Mesenchymal stem cell (in vitro differentiated cells and primary cell): ENCODE results near the gene TRAFD1.

ENCODE experiments used
- DNase-seq: peaks from one replicate; pipeline ENCODE4 v3.0.0-alpha.2; 2013
- H2AFZ ChIP-seq: one replicate; pipeline ENCODE4 v1.6.1; 2013; ENCODE audit warnings: low read depth, mild to moderate bottlenecking, control low read depth, inconsistent platforms, low read length, moderate library complexity
- H2AK5ac ChIP-seq: 2 replicates; pipeline ENCODE4 v1.6.1; 2013; ENCODE audit warnings: low read length, moderate library complexity, mild to moderate bottlenecking, inconsistent platforms; ENCODE audit not compliant: severe bottlenecking
- H2BK120ac ChIP-seq: one replicate; pipeline ENCODE4 v1.6.1; 2013; ENCODE audit warnings: low read depth, mild to moderate bottlenecking, inconsistent platforms, low read length, moderate library complexity
- H2BK12ac ChIP-seq, 2 experiments: one replicate each; pipeline ENCODE4 v1.6.1; 2013; ENCODE audit warnings: inconsistent platforms in 2 of 2, low read length in 2 of 2, mild to moderate bottlenecking in 2 of 2, moderate library complexity in 2 of 2, control low read depth in 1 of 2
- H2BK15ac ChIP-seq: one replicate; pipeline ENCODE4 v1.6.1; 2013; ENCODE audit warnings: mild to moderate bottlenecking, low read depth, inconsistent platforms; ENCODE audit not compliant: poor library complexity, severe bottlenecking
- H2BK5ac ChIP-seq: 2 replicates; pipeline ENCODE4 v1.6.1; 2013; ENCODE audit warnings: low read depth, mild to moderate bottlenecking, low read length, control low read depth, inconsistent platforms; ENCODE audit not compliant: poor library complexity, severe bottlenecking
- H3K14ac ChIP-seq, 2 experiments: one replicate each; pipeline ENCODE4 v1.6.1; 2013; ENCODE audit warnings: inconsistent platforms in 2 of 2, low read length in 2 of 2, control low read depth in 1 of 2, mild to moderate bottlenecking in 1 of 2, moderate library complexity in 1 of 2
- H3K18ac ChIP-seq, 2 experiments: one replicate each; pipeline ENCODE4 v1.6.1; 2013; ENCODE audit warnings: inconsistent platforms in 2 of 2, low read length in 2 of 2, control low read depth in 1 of 2, low read depth in 1 of 2, mild to moderate bottlenecking in 1 of 2
- H3K23ac ChIP-seq, 2 experiments: one replicate each; pipeline ENCODE4 v1.6.1; 2013; ENCODE audit warnings: inconsistent platforms in 2 of 2, low read length in 2 of 2, mild to moderate bottlenecking in 2 of 2, moderate library complexity in 2 of 2, control low read depth in 1 of 2
- H3K27ac ChIP-seq: 2 replicates; pipeline ENCODE4 v1.5.1; 2013; ENCODE audit warnings: mild to moderate bottlenecking, moderate library complexity, low read length, control low read depth, inconsistent platforms; ENCODE audit not compliant: poor library complexity, severe bottlenecking
- H3K27me3 ChIP-seq, 2 experiments: 2 replicates each; pipeline versions ENCODE4 v1.6.1 to v1.7.0; 2013; ENCODE audit warnings: low read length in 2 of 2, mild to moderate bottlenecking in 2 of 2, moderate library complexity in 2 of 2, control low read depth in 1 of 2, inconsistent platforms in 1 of 2; ENCODE audit not compliant: control insufficient read depth in 1 of 2, insufficient read depth in 1 of 2
- H3K36me3 ChIP-seq, 2 experiments: 2 replicates each; pipeline versions ENCODE4 v1.6.1 to v1.7.0; 2013; ENCODE audit warnings: low read length in 2 of 2, control low read depth in 1 of 2, inconsistent platforms in 1 of 2, low read depth in 1 of 2, mild to moderate bottlenecking in 1 of 2; ENCODE audit not compliant: insufficient read depth in 2 of 2, control insufficient read depth in 1 of 2
- H3K4ac ChIP-seq, 2 experiments: one replicate each; pipeline ENCODE4 v1.6.1; 2013; ENCODE audit warnings: inconsistent platforms in 2 of 2, low read length in 2 of 2, mild to moderate bottlenecking in 2 of 2, moderate library complexity in 2 of 2, control low read depth in 1 of 2, low read depth in 1 of 2
- H3K4me1 ChIP-seq: 2 replicates; pipeline ENCODE4 v1.6.1; 2013; ENCODE audit warnings: low read depth, low read length, control low read depth; ENCODE audit not compliant: control insufficient read depth, insufficient read depth
- H3K4me2 ChIP-seq: 2 replicates; pipeline ENCODE4 v1.6.1; 2013; ENCODE audit warnings: low read length, mild to moderate bottlenecking, inconsistent platforms; ENCODE audit not compliant: poor library complexity, severe bottlenecking
- H3K4me3 ChIP-seq, 2 experiments: 2 replicates each; pipeline versions ENCODE4 v1.5.1 to v1.7.0; 2013; ENCODE audit warnings: low read length in 2 of 2, mild to moderate bottlenecking in 2 of 2, control low read depth in 1 of 2, low read depth in 1 of 2; ENCODE audit not compliant: insufficient read depth in 1 of 2
- H3K79me1 ChIP-seq: replicated peaks from 2 replicates; pipeline ENCODE4 v1.6.1; 2013; ENCODE audit warnings: mild to moderate bottlenecking, control low read depth, low read length, inconsistent platforms; ENCODE audit not compliant: poor library complexity, severe bottlenecking
- H3K9ac ChIP-seq: 2 replicates; pipeline ENCODE4 v1.7.0; 2013; ENCODE audit warnings: mild to moderate bottlenecking, low read length, moderate library complexity
- H3K9me3 ChIP-seq: 2 replicates; pipeline ENCODE4 v1.7.0; 2013; ENCODE audit warnings: mild to moderate bottlenecking, low read length; ENCODE audit not compliant: control insufficient read depth
- H4K8ac ChIP-seq: one replicate; pipeline ENCODE4 v1.6.1; 2013; ENCODE audit warnings: inconsistent platforms, mild to moderate bottlenecking, low read length, moderate library complexity
- H4K91ac ChIP-seq: one replicate; pipeline ENCODE4 v1.6.1; 2013; ENCODE audit warnings: mild to moderate bottlenecking, low read length, inconsistent platforms
- WGBS: methylation state at CpG from one replicate; pipeline ENCODE4 v1.1.7; 2013; ENCODE audit warnings: mixed read lengths; 5-methylcytosine and 5-hydroxymethylcytosine counted together

Gene TRAFD1

GRCh38 chr12:112159146-112159541 lies 33.8 kb downstream of the TRAFD1 start:
- H3K23ac ChIP-seq, result no peak overlapping the region
- H3K4me3 ChIP-seq, result no peak overlapping the region
- peaks cover 56 to 60% of the 10 kb centered on the region in 2 experiments for H3K36me3 ChIP-seq
- H3K9ac ChIP-seq, result no peak overlapping the region
- H2AK5ac ChIP-seq, result no peak overlapping the region
- H3K4me1 ChIP-seq, result no peaks in the 10 kb centered on the region
- H3K4me2 ChIP-seq, result no peak overlapping the region
- H2AFZ ChIP-seq, result no peak overlapping the region
- H2BK120ac ChIP-seq, result no peak overlapping the region
- no peak overlapping the region for H4K8ac ChIP-seq
- DNase-seq, result no peak
- H3K27ac ChIP-seq, result no peak overlapping the region
- no peaks in the 10 kb centered on the region for H3K27me3 ChIP-seq
- no peak overlapping the region for H2BK15ac ChIP-seq
- no peak overlapping the region for H2BK12ac ChIP-seq
- H3K18ac ChIP-seq, result no peak overlapping the region
- no peak overlapping the region for H3K14ac ChIP-seq
- no peak overlapping the region for H3K4ac ChIP-seq
- no peak overlapping the region for H2BK5ac ChIP-seq
- H4K91ac ChIP-seq, result no peak overlapping the region
- H3K79me1 ChIP-seq, result no peaks in the 10 kb centered on the region
- WGBS, result 90% methylated on average over 6 of the region's 6 CpGs
- peaks cover 5% of the 10 kb centered on the region for H3K9me3 ChIP-seq

- H3K36me3 ChIP-seq, result peaks cover 55 to 57% of the 10 kb centered on the region in 2 experiments
- H2AK5ac ChIP-seq, result no peak overlapping the region
- H3K4me1 ChIP-seq, result no peaks in the 10 kb centered on the region
- no peak overlapping the region for H3K4me3 ChIP-seq
- H3K23ac ChIP-seq, result no peak overlapping the region
- no peaks in the 10 kb centered on the region for H3K27me3 ChIP-seq
- DNase-seq, result no peak
- no peak overlapping the region for H3K9ac ChIP-seq
- H2BK5ac ChIP-seq, result no peak overlapping the region
- no peak overlapping the region for H2BK120ac ChIP-seq
- over 99% methylated on average over 6 of the region's 6 CpGs for WGBS
- no peak overlapping the region for H3K27ac ChIP-seq
- no peak overlapping the region for H3K4me2 ChIP-seq
- H2BK12ac ChIP-seq, result no peak overlapping the region
- no peak overlapping the region for H2BK15ac ChIP-seq
- no peak overlapping the region for H2AFZ ChIP-seq
- H3K18ac ChIP-seq, result no peak overlapping the region
- no peak overlapping the region for H3K14ac ChIP-seq
- no peak overlapping the region for H3K4ac ChIP-seq
- peaks cover 5% of the 10 kb centered on the region for H3K9me3 ChIP-seq
- no peak overlapping the region for H4K91ac ChIP-seq
- no peaks in the 10 kb centered on the region for H3K79me1 ChIP-seq
- no peak overlapping the region for H4K8ac ChIP-seq
Observed at GRCh38 chr12:112160611-112161010, 35.3 kb downstream of the TRAFD1 start.

GRCh38 chr12:112161711-112162110 lies 36.4 kb downstream of the TRAFD1 start:
- H3K4me1 ChIP-seq, result no peaks in the 10 kb centered on the region

GRCh38 chr12:112162241-112162790 lies 37.0 kb downstream of the TRAFD1 start:
- Histone ChIP-seq H2BK5ac (no peak overlapping the region), H3K9ac (no peak overlapping the region), H3K4me1 (no peaks in the 10 kb centered on the region), H2AFZ (no peak overlapping the region), H2BK12ac (no peak overlapping the region), H4K8ac (no peak overlapping the region), H2BK15ac (no peak overlapping the region), H3K27ac (no peak overlapping the region), H3K79me1 (no peaks in the 10 kb centered on the region), H3K18ac (no peak overlapping the region), H3K4me2 (no peak overlapping the region), H2AK5ac (no peak overlapping the region), H4K91ac (no peak overlapping the region), H3K9me3 (peaks cover 5% of the 10 kb centered on the region), H3K36me3 (peaks cover 57 to 71% of the 10 kb centered on the region in 2 experiments), H2BK120ac (no peak overlapping the region), H3K23ac (no peak overlapping the region), H3K27me3 (no peaks in the 10 kb centered on the region), H3K4me3 (no peak overlapping the region), H3K14ac (no peak overlapping the region), H3K4ac (no peak overlapping the region)
- no peak for DNase-seq
- WGBS, result 97% methylated on average over 11 of the region's 12 CpGs

More at GRCh38 chr12:112161711-112162110, 36.4 kb downstream of the TRAFD1 start:
- no peak for DNase-seq
- H2BK15ac ChIP-seq, result no peak overlapping the region
- no peak overlapping the region for H3K4me2 ChIP-seq
- H3K79me1 ChIP-seq, result no peaks in the 10 kb centered on the region
- H2BK5ac ChIP-seq, result no peak overlapping the region
- no peak overlapping the region for H3K4ac ChIP-seq
- no peak overlapping the region for H2AK5ac ChIP-seq
- H3K9me3 ChIP-seq, result peaks cover 5% of the 10 kb centered on the region
- WGBS, result 92% methylated on average over 9 of the region's 9 CpGs
- no peak overlapping the region for H3K27ac ChIP-seq
- no peak overlapping the region for H4K91ac ChIP-seq
- no peak overlapping the region for H3K14ac ChIP-seq
- no peaks in the 10 kb centered on the region for H3K27me3 ChIP-seq
- H2AFZ ChIP-seq, result no peak overlapping the region
- no peak overlapping the region for H2BK120ac ChIP-seq
- no peak overlapping the region for H3K4me3 ChIP-seq
- no peak overlapping the region for H4K8ac ChIP-seq
- no peak overlapping the region for H2BK12ac ChIP-seq
- no peak overlapping the region for H3K23ac ChIP-seq
- no peak overlapping the region for H3K18ac ChIP-seq
- no peak overlapping the region for H3K9ac ChIP-seq
- peaks cover 57 to 65% of the 10 kb centered on the region in 2 experiments for H3K36me3 ChIP-seq
